Body of pancreas (tissue), 4 donors: ENCODE measurements around the gene AK9. TPM values are rescaled to one million over a fixed set of nuclear protein-coding genes. Genes with fewer than 3 reads are reported as not detected.

Experiments used
- ATAC-seq: fragments of 150-250 bp; one replicate; pipeline ENCODE4 v1.9.1; 2016
- DNase-seq, 4 donors: peaks; one replicate each; pipeline ENCODE4 v3.0.0-alpha.2; 2019
- H3K27ac ChIP-seq, 4 donors: fragments of 200-600 bp; sonication (generic); 1 replicate in 3 of 4; 2 replicates in 1 of 4; pipeline versions ENCODE4 v1.5.1 to v1.6.1; 2016 to 2019; ENCODE audit warnings: mild to moderate bottlenecking in 1 of 4, mixed read lengths in 1 of 4, moderate library complexity in 1 of 4
- H3K27me3 ChIP-seq, 2 donors: fragments of 200-600 bp; sonication (generic); one replicate each; pipeline ENCODE4 v1.6.0; 2016; ENCODE audit warnings: mild to moderate bottlenecking in 1 of 2
- H3K36me3 ChIP-seq, 2 donors: fragments of 200-600 bp; sonication (generic); replicated peaks in 1 of 2; 2 replicates each; pipeline ENCODE4 v1.5.1; 2016; ENCODE audit warnings: low read depth in 2 of 2; ENCODE audit not compliant: insufficient read depth in 1 of 2
- H3K4me1 ChIP-seq: fragments of 200-600 bp; sonication (generic); one replicate; pipeline ENCODE4 v1.6.0; 2016
- H3K4me3 ChIP-seq, 2 donors: fragments of 200-600 bp; sonication (generic); 1 replicate in 1 of 2; 2 replicates in 1 of 2; pipeline ENCODE4 v1.5.1; 2016 to 2019
- H3K9me3 ChIP-seq, 3 donors: fragments of 200-600 bp; sonication (generic); 1 replicate in 2 of 3; 2 replicates in 1 of 3; pipeline ENCODE4 v1.5.1; 2016
- POLR2A ChIP-seq, 3 donors: fragments of 450-650 bp; IDR thresholded peaks; one replicate each; pipeline ENCODE4 v1.6.1; 2016; ENCODE audit warnings: antibody characterized with exemption in 3 of 3, mild to moderate bottlenecking in 2 of 3
- WGBS, 2 donors: methylation state at CpG; one replicate each; pipeline ENCODE4 v1.1.5; 2017; 5-methylcytosine and 5-hydroxymethylcytosine counted together
- intact Hi-C: fragments of 100-400 bp; cut with DNase I; formaldehyde crosslinking; loops from one replicate; pipeline ENCODE4 v1.15.1; 2023
- total RNA-seq, 2 donors: library from RNA; depleted of rRNA; stranded (reverse); fragments of >200 nt; gene quantifications; one replicate each; pipeline ENCODE4 v1.1.0, GENCODE V29; 2016
- TF ChIP-seq, protein P1 (sequence below), 7 experiments: fragments of 450-650 bp in 4 of 7; fragments of 200-600 bp in 3 of 7; sonication (generic) in 3 of 7; IDR thresholded peaks; one replicate each; pipeline ENCODE4 v1.5.1; 2016 to 2019; ENCODE audit warnings: antibody characterized with exemption in 7 of 7

The AK9 gene
- total RNA-seq, 2 donors from 2014 or later: 9.6 to 20.1 TPM

DNA sequence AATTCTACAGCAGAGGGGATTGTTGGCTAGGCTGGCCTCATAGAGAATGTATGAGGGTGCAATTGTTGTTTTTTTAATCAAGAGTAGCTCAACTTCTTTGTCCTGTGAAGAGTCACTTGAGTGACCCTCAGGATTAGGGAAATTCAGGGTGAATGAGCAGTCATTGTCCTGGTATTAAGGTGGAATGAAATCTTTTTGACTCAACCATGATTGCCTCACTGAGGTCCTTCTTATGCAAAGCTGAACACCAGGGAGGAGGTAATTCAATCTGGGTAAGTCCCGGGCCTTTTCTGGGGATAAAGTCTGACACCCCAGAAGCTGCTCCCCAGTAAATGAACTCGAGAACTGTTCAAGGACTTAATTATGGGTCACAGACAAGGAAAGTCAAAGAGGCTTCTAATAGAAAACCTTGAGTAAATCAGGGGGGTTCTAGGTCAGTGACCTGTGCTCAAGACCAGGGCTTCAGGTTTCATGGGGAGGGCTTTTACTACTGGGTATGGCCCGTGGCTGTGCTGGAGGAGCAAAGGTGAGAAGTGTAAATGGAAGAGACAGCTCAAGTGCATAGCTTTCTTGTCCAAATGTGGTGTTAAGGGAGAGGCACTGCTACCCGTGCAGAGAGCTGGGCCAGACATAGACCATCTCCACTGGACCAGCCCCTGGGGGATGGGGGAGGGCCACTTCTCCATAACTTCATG is 182.7 kb downstream of the AK9 start:
- Histone ChIP-seq H3K9me3 (no peaks in the 10 kb centered on the region), H3K4me3 (no peak overlapping the region), H3K27me3 (no peaks in the 10 kb centered on the region), H3K36me3 (no peaks in the 10 kb centered on the region), H3K27ac (no peak overlapping the region), H3K4me1 (no peaks in the 10 kb centered on the region)
- ATAC-seq (no peak), DNase-seq (no peak)
- no peak for TF ChIP-seq POLR2A (IDR thresholded peaks at IDR 0.05)
- TF ChIP-seq, protein P1, sequence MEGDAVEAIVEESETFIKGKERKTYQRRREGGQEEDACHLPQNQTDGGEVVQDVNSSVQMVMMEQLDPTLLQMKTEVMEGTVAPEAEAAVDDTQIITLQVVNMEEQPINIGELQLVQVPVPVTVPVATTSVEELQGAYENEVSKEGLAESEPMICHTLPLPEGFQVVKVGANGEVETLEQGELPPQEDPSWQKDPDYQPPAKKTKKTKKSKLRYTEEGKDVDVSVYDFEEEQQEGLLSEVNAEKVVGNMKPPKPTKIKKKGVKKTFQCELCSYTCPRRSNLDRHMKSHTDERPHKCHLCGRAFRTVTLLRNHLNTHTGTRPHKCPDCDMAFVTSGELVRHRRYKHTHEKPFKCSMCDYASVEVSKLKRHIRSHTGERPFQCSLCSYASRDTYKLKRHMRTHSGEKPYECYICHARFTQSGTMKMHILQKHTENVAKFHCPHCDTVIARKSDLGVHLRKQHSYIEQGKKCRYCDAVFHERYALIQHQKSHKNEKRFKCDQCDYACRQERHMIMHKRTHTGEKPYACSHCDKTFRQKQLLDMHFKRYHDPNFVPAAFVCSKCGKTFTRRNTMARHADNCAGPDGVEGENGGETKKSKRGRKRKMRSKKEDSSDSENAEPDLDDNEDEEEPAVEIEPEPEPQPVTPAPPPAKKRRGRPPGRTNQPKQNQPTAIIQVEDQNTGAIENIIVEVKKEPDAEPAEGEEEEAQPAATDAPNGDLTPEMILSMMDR (IDR thresholded peaks at IDR 0.05): no peak
- intact Hi-C loops: no loop called here
- WGBS, 2 donors: 70 to 82% methylated on average over 3 to 4 of the region's 4 CpGs

DNA sequence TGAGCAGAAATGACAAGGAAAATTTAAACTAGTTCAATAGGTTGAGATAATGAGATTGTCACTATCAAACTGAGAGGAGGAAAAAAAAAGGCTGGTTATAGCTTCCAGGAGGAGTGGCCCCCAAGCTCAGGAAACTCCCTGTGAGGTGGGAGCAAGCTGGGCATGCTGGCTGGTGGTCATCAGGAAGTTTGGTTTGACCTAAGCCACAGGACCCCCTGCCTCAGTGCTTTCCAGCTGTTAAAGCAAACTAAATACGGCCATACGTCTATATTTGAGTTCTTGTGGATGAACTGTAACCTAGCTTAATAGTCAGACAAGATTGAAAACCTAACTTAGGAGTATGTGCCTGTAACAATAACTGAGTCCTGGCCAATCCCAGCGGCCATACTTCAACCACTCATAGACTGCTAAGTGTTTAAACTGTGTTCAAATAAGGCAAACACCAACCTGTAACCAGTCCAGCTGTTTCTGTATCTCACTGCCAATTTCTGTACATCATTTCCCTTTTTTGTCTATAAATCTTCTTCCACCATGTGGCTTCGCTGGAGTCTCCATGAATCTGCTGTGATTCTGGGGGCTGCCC is 183.4 kb downstream of the AK9 start:
- Histone ChIP-seq H3K9me3 (no peaks in the 10 kb centered on the region), H3K27ac (no peak overlapping the region), H3K4me3 (no peak overlapping the region), H3K4me1 (no peaks in the 10 kb centered on the region), H3K27me3 (no peaks in the 10 kb centered on the region), H3K36me3 (no peaks in the 10 kb centered on the region)
- ATAC-seq: no peak
- DNase-seq: no peak
- intact Hi-C loops: no loop called here
- WGBS, 2 donors: 87 to 89% methylated on average over 4 of the region's 4 CpGs
- TF ChIP-seq POLR2A (IDR thresholded peaks at IDR 0.05): no peak
- TF ChIP-seq, protein P1 (IDR thresholded peaks at IDR 0.05): no peak

DNA sequence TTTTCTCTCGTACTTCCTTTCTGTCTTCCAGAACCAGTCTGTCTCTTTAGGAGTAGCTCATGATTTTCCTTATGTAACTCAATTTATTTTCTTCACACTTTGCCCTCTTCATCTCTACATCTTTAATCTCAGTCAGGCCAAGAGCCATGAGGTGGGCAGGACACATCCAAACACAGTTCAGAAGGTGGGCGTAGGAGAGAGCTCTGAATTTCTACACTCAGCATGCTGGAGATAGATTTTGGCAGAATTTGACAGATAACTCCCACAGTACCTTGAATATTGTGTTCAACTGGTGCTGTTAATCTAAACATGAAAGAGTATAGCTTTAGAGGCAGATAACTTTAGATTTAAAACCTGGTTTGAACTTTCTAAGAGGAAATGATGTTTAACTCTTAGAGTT is 184.2 kb downstream of the AK9 start:
- WGBS, 2 donors: 86 to 88% methylated on average over 2 of the region's 2 CpGs
- Histone ChIP-seq H3K27me3 (no peaks in the 10 kb centered on the region), H3K4me1 (no peaks in the 10 kb centered on the region), H3K9me3 (no peaks in the 10 kb centered on the region), H3K36me3 (no peaks in the 10 kb centered on the region), H3K27ac (no peak overlapping the region), H3K4me3 (no peak overlapping the region)
- ATAC-seq (no peak), DNase-seq (no peak)
- intact Hi-C loops: no loop called here
- TF ChIP-seq POLR2A (IDR thresholded peaks at IDR 0.05): no peak
- TF ChIP-seq, protein P1 (IDR thresholded peaks at IDR 0.05): no peak

DNA sequence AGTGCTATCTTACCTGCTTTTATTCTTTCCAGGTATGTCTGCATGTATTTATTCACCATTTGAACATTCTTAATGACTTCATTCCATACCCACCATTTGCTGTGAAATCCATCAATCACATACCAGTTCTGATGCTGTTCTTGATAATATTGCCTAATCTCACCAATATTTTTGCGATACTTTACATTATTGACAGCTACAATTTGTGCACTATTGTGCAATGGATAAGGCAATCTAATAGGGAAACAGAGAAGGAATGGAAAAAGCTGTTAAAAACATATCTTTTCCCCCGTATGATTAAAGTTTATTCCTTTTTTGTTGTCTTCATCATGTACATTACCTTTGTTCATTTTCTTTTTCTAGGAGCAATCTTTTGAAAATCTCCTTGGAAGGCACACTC is 184.7 kb downstream of the AK9 start:
- Histone ChIP-seq H3K4me3 (no peak overlapping the region), H3K9me3 (no peaks in the 10 kb centered on the region), H3K36me3 (no peaks in the 10 kb centered on the region), H3K27ac (no peak overlapping the region), H3K4me1 (no peaks in the 10 kb centered on the region), H3K27me3 (no peaks in the 10 kb centered on the region)
- 86 to 89% methylated on average over 2 of the region's 2 CpGs for WGBS, 2 donors
- TF ChIP-seq POLR2A (IDR thresholded peaks at IDR 0.05): no peak
- TF ChIP-seq, protein P1 (IDR thresholded peaks at IDR 0.05): no peak
- DNase-seq (no peak), ATAC-seq (no peak)
- intact Hi-C loops: no loop called here
